ENCODE data around the gene FAM83D. TPM values are rescaled to one million over a fixed set of nuclear protein-coding genes. Genes with fewer than 3 reads are reported as not detected.

The FAM83D gene
- total and polyA plus RNA-seq, 2 of the 4 experiments (the other 2 are of a cell fraction): 20.4 to 26.4 TPM

DNA sequence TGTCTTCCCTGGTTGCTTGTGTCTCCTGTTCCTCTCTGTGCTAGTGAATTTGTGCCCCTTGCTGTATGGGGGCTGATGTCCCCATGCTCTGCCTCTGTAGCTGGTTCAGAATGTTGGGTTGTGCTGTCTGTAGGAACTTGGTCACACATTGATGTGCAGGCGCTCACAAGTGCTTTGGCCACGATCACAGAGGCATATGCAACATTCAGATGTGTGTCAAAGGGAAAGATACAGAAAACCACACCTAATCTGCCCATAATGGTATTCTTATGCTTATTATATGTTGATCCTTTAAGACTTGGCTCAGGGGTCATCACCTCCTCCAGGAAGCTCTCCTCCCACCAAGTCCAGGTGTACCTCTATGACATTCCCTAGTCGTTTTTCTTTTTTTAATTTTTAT, 18.8 kb downstream of the FAM83D start:
- Histone ChIP-seq H3K56ac (ENCODE audit: extremely low read depth, insufficient read depth, low read length) (no peak overlapping the region), H3K4me1 (ENCODE audit: control insufficient read depth, insufficient read depth, low read length) (no peaks in the 10 kb centered on the region), H4K20me1 (ENCODE audit: insufficient read depth, low read length) (no peaks in the 10 kb centered on the region), H2BK20ac (ENCODE audit: low read depth, low read length) (no peak overlapping the region), H3K18ac (ENCODE audit: low read depth, low read length) (no peak overlapping the region), H3K9ac (ENCODE audit: low read depth, low read length) (no peak overlapping the region), H2BK120ac (ENCODE audit: low read depth, low read length) (no peak overlapping the region), H2BK5ac (ENCODE audit: low read depth, low read length, poor library complexity, severe bottlenecking) (no peak overlapping the region), H2AK5ac (ENCODE audit: low read depth, low read length) (no peak overlapping the region), H3K4me2 (ENCODE audit: low read depth, low read length) (no peak overlapping the region), H2AK9ac (replicated peaks; ENCODE audit: low read depth, low read length, poor library complexity) (no peak overlapping the region), H3K27ac (ENCODE audit: insufficient read depth, low read length) (no peak overlapping the region), H3K9me3 (ENCODE audit: control insufficient read depth, insufficient read depth, low read length) (no peaks in the 10 kb centered on the region), H3K27me3 (ENCODE audit: control insufficient read depth, insufficient read depth, low read length) (no peaks in the 10 kb centered on the region), H3K14ac (replicated peaks; ENCODE audit: low read depth, low read length) (no peak overlapping the region), H3K23ac (ENCODE audit: low read depth, low read length) (no peak overlapping the region), H3K79me1 (ENCODE audit: low read depth in 1 of 2, low read length in 2 of 2) (peaks cover 39 to 45% of the 10 kb centered on the region in 2 experiments), H4K91ac (ENCODE audit: insufficient read depth, low read depth, low read length) (no peak overlapping the region), H3K4me3 (ENCODE audit: insufficient read depth, low read depth, low read length) (no peak overlapping the region), H4K8ac (ENCODE audit: low read depth in 2 of 2, low read length in 2 of 2) (0 out of 4 replicates have a peak overlapping the region, but pooled peaks of 1 of the 2 experiments have one; percentile 35), H3K9me1 (ENCODE audit: insufficient read depth, low read length) (peaks cover 12% of the 10 kb centered on the region), H3K4ac (ENCODE audit: low read depth, low read length) (no peak overlapping the region), H2AFZ (replicated peaks; ENCODE audit: low read length, poor library complexity) (no peak overlapping the region), H4K5ac (ENCODE audit: low read depth, low read length) (no peak overlapping the region), H3K36me3 (ENCODE audit: control insufficient read depth, insufficient read depth, low read length) (peaks cover 4% of the 10 kb centered on the region), H2BK15ac (ENCODE audit: low read depth, low read length) (no peak overlapping the region)
- TF ChIP-seq CHD1 (IDR thresholded peaks at IDR 0.05; ENCODE audit: low read depth, low read length): no peak
- TF ChIP-seq MAFK (IDR thresholded peaks at IDR 0.05; ENCODE audit: low read depth, low read length): no peak
- TF ChIP-seq BHLHE40 (IDR thresholded peaks at IDR 0.05; ENCODE audit: low read depth, low read length): no peak
- TF ChIP-seq RAD21 (IDR thresholded peaks at IDR 0.05; ENCODE audit: low read length): no peak
- TF ChIP-seq CEBPB (IDR thresholded peaks at IDR 0.05; ENCODE audit: low read depth, low read length): no peak
- no peak for TF ChIP-seq FOS (IDR thresholded peaks at IDR 0.05; ENCODE audit: low read depth, low read length)
- TF ChIP-seq, protein P1, sequence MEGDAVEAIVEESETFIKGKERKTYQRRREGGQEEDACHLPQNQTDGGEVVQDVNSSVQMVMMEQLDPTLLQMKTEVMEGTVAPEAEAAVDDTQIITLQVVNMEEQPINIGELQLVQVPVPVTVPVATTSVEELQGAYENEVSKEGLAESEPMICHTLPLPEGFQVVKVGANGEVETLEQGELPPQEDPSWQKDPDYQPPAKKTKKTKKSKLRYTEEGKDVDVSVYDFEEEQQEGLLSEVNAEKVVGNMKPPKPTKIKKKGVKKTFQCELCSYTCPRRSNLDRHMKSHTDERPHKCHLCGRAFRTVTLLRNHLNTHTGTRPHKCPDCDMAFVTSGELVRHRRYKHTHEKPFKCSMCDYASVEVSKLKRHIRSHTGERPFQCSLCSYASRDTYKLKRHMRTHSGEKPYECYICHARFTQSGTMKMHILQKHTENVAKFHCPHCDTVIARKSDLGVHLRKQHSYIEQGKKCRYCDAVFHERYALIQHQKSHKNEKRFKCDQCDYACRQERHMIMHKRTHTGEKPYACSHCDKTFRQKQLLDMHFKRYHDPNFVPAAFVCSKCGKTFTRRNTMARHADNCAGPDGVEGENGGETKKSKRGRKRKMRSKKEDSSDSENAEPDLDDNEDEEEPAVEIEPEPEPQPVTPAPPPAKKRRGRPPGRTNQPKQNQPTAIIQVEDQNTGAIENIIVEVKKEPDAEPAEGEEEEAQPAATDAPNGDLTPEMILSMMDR (conservative IDR thresholded peaks at IDR 0.05; ENCODE audit: low read depth, low read length): no peak
- TF ChIP-seq, protein P2, sequence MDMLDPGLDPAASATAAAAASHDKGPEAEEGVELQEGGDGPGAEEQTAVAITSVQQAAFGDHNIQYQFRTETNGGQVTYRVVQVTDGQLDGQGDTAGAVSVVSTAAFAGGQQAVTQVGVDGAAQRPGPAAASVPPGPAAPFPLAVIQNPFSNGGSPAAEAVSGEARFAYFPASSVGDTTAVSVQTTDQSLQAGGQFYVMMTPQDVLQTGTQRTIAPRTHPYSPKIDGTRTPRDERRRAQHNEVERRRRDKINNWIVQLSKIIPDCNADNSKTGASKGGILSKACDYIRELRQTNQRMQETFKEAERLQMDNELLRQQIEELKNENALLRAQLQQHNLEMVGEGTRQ (IDR thresholded peaks at IDR 0.05; ENCODE audit: low read depth, low read length): no peak
- TF ChIP-seq RFX5 (IDR thresholded peaks at IDR 0.05; ENCODE audit: low read depth, low read length): no peak
- TF ChIP-seq SMC3 (IDR thresholded peaks at IDR 0.05; ENCODE audit: low read depth, low read length): no peak
- no TSS peak for BruUV-seq (replicated peaks)
- ChIA-PET CTCF (no interaction called here), POLR2A (ENCODE audit: unreplicated experiment) (no interaction called here)
- ATAC-seq (ENCODE audit: low read depth): no peak
- in situ Hi-C loops (cut with MboI; ENCODE audit: low sequenced_read_pairs) (no loop called here), dilution Hi-C loops (cut with HindIII; ENCODE audit: low sequenced_read_pairs, unreplicated experiment) (no loop called here), intact Hi-C loops (cut with micrococcal nuclease) (no loop called here)
- no peak for DNase-seq
- WGBS, 2 experiments (ENCODE audit: extremely low coverage in 2 of 2, insufficient read length in 1 of 2): no CpG with 5 or more reads among the region's 3 CpGs

Measured in IMR-90 (cell line).